IPS DF 4.7 (cell line): Measurements from ENCODE around the gene PLEKHM1.
"Not testable (repeated sequence)": the region's sequence is repeated elsewhere in the genome, so short reads cannot be mapped to it uniquely, and the experiment has no call there.

Source experiments
- DNase-seq: peaks from one replicate; pipeline ENCODE4 v3.0.0-alpha.2; 2013; ENCODE audit warnings: low spot score; ENCODE audit errors: extremely low read depth

Gene PLEKHM1

GRCh38 chr17:45490615-45491433, at the start of gene PLEKHM1:
TSS of gene PLEKHM1 (minus strand) at chr17:45490721. CDS start at chr17:45482484, 8,237 bp downstream.
- not testable (repeated sequence) for DNase-seq

- not testable (repeated sequence) for DNase-seq
These were observed 47.6 kb upstream of the PLEKHM1 start for GRCh38 chr17:45538168-45538567.

- not testable (repeated sequence) for DNase-seq
These were observed 15.6 kb upstream of the PLEKHM1 start for GRCh38 chr17:45506072-45506471.

GRCh38 chr17:45505183-45505582, 14.7 kb upstream of the PLEKHM1 start:
- not testable (repeated sequence) for DNase-seq

GRCh38 chr17:45501092-45501707, 10.7 kb upstream of the PLEKHM1 start:
- not testable (repeated sequence) for DNase-seq

- not testable (repeated sequence) for DNase-seq
These were observed 10.0 kb upstream of the PLEKHM1 start for GRCh38 chr17:45500478-45500877.

- DNase-seq: not testable (repeated sequence)
These were observed 8.7 kb upstream of the PLEKHM1 start for GRCh38 chr17:45499208-45499607.

GRCh38 chr17:45498377-45498776, 7.9 kb upstream of the PLEKHM1 start:
- DNase-seq: not testable (repeated sequence)

- DNase-seq: not testable (repeated sequence)
These were observed 6.9 kb upstream of the PLEKHM1 start for GRCh38 chr17:45497449-45497848.

- DNase-seq: not testable (repeated sequence)
These were observed 6.0 kb upstream of the PLEKHM1 start for GRCh38 chr17:45496507-45496906.

- not testable (repeated sequence) for DNase-seq
These were observed 4.0 kb upstream of the PLEKHM1 start for GRCh38 chr17:45494556-45494955.

GRCh38 chr17:45492156-45492555, 1.6 kb upstream of the PLEKHM1 start:
- DNase-seq: not testable (repeated sequence)

- not testable (repeated sequence) for DNase-seq
These were observed 323 bp downstream of the PLEKHM1 start for GRCh38 chr17:45490198-45490597.

- not testable (repeated sequence) for DNase-seq
These were observed 2.8 kb downstream of the PLEKHM1 start for GRCh38 chr17:45487704-45488103.

GRCh38 chr17:45483591-45484216, 6.8 kb downstream of the PLEKHM1 start:
- not testable (repeated sequence) for DNase-seq

GRCh38 chr17:45483177-45483576, 7.3 kb downstream of the PLEKHM1 start:
- DNase-seq: not testable (repeated sequence)

GRCh38 chr17:45482317-45482716, 8.2 kb downstream of the PLEKHM1 start:
- not testable (repeated sequence) for DNase-seq

GRCh38 chr17:45475436-45475835, 15.1 kb downstream of the PLEKHM1 start:
- DNase-seq: not testable (repeated sequence)

GRCh38 chr17:45472249-45472648, 18.3 kb downstream of the PLEKHM1 start:
- not testable (repeated sequence) for DNase-seq

GRCh38 chr17:45469204-45469563, 21.3 kb downstream of the PLEKHM1 start:
- DNase-seq: not testable (repeated sequence)

GRCh38 chr17:45468293-45469203, 22.0 kb downstream of the PLEKHM1 start:
- DNase-seq: not testable (repeated sequence)
